GM19035 (cell line): ENCODE data around the gene SYK.
"Not testable (repeated sequence)": the region's sequence is repeated elsewhere in the genome, so short reads cannot be mapped to it uniquely, and the experiment has no call there.

Experiments
- ATAC-seq: cut with Tn5 transposase; IDR thresholded peaks from one replicate; pipeline ENCODE4 v1.9.1; 2021; ENCODE audit not compliant: unreplicated experiment

Gene SYK

GRCh38 chr9:90872835-90873294 lies 71.2 kb downstream of the SYK start:
- no peak for ATAC-seq

GRCh38 chr9:90873422-90873821 lies 71.8 kb downstream of the SYK start:
- no peak for ATAC-seq

GRCh38 chr9:90874194-90874593 lies 72.6 kb downstream of the SYK start:
- ATAC-seq: no peak

GRCh38 chr9:90878562-90878961 lies 76.9 kb downstream of the SYK start:
- no peak for ATAC-seq

- ATAC-seq: no peak
Measured at GRCh38 chr9:90880066-90880465, 78.4 kb downstream of the SYK start.

- ATAC-seq: no peak
Measured at GRCh38 chr9:90880669-90881068, 79.0 kb downstream of the SYK start.

- ATAC-seq: peak; percentile 54
Measured at GRCh38 chr9:90881648-90882047, 80.0 kb downstream of the SYK start.

- ATAC-seq: no peak
Measured at GRCh38 chr9:90882991-90883600, 81.5 kb downstream of the SYK start.

GRCh38 chr9:90883661-90884060 lies 82.0 kb downstream of the SYK start:
- no peak for ATAC-seq

GRCh38 chr9:90884178-90884577 lies 82.6 kb downstream of the SYK start:
- ATAC-seq: no peak

- ATAC-seq: not testable (repeated sequence)
Measured at GRCh38 chr9:90886868-90887267, 85.2 kb downstream of the SYK start.

- no peak for ATAC-seq
Measured at GRCh38 chr9:90888941-90889340, 87.3 kb downstream of the SYK start.

- ATAC-seq: no peak
Measured at GRCh38 chr9:90890146-90890810, 88.7 kb downstream of the SYK start.

GRCh38 chr9:90891308-90892040 lies 89.9 kb downstream of the SYK start:
- no peak for ATAC-seq

GRCh38 chr9:90892918-90893317 lies 91.3 kb downstream of the SYK start:
- no peak for ATAC-seq

- ATAC-seq: no peak
Measured at GRCh38 chr9:90893706-90894105, 92.1 kb downstream of the SYK start.

- no peak for ATAC-seq
Measured at GRCh38 chr9:90894986-90895687, 93.5 kb downstream of the SYK start.

GRCh38 chr9:90895786-90896185 lies 94.2 kb downstream of the SYK start:
- ATAC-seq: no peak

GRCh38 chr9:90896231-90896630 lies 94.6 kb downstream of the SYK start:
- no peak for ATAC-seq

GRCh38 chr9:90898228-90898627 lies 96.6 kb downstream of the SYK start:
- ATAC-seq: no peak

GRCh38 chr9:90899287-90899686 lies 97.7 kb downstream of the SYK start:
- ATAC-seq: no peak

GRCh38 chr9:90900130-90900529 lies 98.5 kb downstream of the SYK start:
- ATAC-seq: no peak
